Mesenteric fat pad (tissue), 1 donor: Measurements from ENCODE around the gene PITX1. TPM values are rescaled to one million over a fixed set of nuclear protein-coding genes. Genes with fewer than 3 reads are reported as not detected.

Experiments
- DNase-seq: peaks from one replicate; pipeline ENCODE4 v3.0.0-alpha.2; 2020; ENCODE audit warnings: low spot score
- total RNA-seq: library from RNA; stranded (reverse); fragmentation: NEBNext Ultra II Directional; extraction: Animal tissue kit (Norgen Biotek cat#: 25700); gene quantifications from one replicate; pipeline ENCODE4 v1.2.1, GENCODE V29; 2021
- donor health status: DM: yes; HTN: yes; CAD: no.

Gene PITX1
- total RNA-seq, 1 donor from 2014 or later: 0.13 TPM

DNA sequence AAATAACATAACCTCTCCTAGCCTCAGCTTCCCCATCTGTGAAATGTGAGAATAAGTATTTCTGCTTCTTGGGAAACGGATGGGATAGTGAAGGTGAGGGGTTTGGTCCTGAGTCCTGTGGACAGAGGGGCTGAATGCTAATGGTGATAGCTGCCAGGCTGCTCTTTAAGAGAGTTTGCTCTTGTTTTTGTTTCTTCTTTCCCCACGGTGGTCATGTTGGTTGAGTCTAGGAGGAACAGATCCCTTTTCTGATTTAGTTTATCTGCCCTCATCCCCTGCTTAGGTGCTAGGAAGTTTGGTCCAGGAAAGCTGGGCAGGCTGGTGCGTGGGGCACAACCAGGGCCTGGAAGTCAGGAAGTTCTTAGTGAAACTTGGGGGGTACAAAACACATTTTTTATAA is 7.7 kb upstream of the PITX1 start:
- DNase-seq: no peak

DNA sequence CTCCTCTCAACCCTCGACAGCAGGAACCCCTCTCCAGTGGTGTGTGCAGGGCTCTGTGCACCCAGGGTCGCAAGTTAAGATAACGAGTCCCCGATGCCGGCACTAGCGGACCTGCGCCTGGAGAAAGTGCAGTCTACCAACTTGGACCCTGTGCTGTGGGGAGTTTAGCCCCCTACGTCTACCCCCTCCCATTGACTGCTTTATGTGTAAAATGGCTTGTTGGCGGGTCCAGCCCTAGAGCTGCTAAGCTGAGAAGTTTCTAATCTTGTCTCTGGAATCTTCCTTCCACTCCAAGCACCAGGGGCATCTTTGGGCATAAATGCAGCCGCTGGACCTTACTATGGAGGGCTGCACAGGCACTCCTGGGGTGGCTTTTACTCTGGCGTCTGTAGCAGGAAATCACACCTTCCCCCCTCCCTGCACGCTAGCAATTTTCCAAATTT is 7.1 kb upstream of the PITX1 start:
- no peak for DNase-seq

DNA sequence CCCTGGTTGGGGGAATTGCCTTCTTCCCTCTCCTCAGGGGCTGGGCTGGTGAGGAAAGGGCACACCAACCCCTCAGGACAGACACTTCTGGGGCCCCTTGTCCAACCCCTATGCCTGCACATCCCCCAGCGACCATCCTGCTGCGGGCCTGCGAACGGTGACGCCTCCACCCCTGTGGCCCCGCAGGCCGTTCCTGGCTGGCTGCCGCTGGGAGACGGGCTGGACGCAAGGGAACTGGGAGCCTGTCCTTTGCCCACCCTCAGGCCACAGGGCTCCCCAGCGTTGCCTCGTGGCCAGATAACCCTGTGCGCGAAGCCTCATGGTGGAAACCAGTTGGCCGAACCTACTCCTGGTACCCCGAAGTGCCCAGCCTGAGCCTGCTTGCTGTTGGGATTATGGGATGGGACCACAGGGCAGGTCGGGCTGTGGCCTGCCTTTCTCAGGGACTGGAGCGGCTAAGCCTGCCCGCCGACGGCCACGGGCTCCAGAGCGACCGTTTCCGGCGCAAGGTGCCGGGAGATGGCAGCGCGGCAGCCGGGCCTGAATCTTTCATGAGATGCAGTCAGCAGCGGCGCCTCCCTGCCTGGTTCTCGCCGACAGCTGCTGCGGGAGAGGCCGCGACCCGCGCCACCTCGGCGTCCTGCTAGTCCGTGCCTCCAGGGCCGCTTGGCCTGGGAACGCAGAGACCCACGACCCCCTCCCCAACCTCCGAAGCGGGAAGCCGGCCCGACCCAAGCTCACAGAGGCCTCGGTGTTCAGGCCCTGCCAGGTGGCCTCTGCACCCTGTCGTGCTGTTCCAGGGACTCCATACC is 6.5 kb upstream of the PITX1 start:
- no peak for DNase-seq

DNA sequence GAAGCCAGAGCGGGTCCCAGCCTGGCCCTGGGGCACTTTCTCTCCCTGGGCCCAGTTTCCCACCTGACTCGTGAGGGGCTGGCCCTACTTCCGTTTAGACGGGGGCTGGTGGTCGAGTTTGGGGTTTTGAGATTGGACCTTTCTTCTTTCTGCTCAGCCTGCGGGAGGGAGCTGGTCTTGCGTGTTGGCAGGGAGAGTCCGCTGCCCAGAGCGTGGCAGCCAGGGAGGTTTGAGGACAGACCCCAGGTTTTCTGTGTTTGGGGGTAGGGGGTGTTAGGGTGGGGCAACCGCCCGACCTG is 6.0 kb upstream of the PITX1 start:
- no peak for DNase-seq

DNA sequence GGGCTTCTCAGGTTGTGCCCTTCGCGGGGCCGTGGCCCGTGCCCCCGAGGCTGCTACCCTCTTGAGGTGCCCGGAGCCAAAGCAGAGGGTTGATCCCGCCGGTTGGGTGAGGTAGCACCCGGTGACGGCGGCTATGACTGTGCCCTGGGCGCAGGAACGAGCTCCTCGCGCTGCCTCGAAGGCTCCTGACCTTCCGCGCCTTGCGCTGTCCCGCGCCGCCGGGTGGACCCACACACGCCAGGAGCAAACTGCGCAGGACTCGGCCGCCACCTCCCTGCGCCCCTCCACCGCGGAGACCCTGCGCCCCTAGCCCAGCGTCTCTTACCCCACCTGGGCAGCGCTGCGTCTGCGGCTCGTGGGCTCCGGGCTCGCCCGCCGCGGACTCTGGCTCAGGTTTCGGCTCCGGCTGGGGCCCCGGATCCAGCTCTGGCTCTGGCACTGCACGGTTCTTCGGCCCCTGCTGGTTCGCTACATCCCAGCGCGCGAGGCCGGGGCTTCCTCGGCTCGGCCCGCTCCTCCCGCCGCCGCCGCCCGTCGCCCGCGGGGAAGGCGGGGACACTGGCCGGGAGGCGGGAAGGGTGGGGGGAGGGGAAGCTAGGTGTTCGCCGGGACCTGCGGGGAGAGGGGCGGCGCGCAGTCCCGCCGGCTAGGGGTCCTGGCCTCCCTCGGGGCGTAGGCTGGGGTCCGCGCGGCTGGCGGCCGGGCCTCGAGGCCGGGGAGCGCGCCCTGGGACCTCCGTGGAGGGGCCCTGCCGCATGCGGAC is 5.4 kb upstream of the PITX1 start:
- DNase-seq: no peak

DNA sequence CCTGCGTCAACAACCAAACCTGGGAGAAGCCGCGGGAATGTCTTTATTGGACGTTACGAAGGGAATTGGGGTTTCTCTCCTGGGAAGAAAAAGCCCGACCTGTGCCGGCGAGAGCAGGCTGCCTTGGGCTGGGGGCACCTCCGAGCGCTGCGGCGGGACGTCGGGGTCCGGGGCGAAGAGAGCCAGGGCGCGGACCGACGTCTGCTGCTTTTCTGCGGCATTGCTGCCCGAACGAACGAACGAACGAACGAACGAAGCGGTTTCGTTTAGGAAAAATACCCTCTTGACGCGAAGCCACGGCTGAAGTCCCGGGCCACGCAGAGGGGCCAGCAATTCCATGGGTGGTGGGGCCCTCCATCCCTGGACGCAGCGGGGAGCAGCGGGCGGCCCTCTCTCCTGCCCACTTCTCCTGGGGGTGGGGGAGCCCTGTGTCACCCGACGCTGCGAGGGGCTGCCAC is 4.8 kb upstream of the PITX1 start:
- DNase-seq: no peak

DNA sequence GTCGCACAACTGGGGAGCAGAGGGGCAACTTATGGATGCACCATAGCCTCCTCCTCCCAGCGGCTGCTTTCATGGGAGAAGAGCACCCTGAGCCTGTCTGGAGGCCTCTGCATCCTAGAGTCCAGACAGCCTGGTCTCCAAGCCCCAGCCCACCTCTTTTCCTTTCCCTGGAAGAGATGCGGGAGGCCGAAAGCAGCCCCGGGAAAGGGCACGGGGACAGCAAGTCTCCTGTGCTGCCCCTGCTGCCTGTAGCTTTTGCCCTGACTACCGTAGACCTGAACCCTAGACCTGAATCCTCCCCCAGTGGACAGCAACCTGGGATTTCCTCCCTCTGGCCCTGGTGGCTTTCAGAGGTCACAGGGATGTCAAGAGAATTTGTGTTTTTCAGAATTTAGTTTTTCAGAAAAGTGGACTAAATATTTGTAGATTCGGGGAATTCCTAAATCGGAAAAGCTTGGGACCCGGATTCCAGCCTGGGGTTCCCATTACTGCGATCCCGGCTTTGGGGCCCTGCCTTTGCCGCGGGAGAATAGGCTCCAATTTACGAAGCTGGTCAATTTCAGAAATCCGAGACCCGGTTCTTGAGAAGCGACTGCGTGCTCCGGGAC is 4.3 kb upstream of the PITX1 start:
- no peak for DNase-seq

DNA sequence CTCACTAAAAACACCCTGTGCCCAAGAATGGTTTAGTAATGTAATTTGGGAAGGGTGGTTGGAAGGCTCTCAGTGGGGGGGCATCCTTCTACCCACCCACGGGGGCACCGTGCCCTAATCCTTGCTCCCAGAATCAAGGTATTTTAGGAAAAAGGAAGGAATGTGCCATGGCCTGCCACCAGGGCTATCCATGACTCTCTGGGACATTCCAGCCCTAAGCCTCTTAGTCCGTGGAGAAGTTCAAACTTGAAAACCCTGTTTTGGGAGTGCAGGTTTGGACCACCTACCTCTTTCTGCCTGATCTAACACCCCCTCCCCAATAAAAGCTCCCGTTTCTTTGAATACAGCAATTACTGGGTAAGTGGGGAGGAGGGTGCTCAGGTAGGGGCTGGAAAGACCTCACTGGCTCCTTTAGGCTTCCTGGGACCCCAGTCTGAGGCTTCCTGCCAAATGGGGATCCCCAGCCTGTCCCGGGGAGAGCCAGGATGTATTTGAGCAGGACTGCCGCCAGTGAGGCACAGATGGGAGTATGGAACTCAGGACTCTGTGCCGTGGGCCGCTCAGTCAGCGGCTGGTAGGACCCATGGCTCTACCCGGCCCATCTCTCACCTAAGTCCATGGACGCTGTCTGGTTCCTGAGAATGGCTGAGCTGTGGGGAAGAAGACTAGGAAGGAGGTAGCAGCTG is 3.6 kb upstream of the PITX1 start:
- DNase-seq: no peak

DNA sequence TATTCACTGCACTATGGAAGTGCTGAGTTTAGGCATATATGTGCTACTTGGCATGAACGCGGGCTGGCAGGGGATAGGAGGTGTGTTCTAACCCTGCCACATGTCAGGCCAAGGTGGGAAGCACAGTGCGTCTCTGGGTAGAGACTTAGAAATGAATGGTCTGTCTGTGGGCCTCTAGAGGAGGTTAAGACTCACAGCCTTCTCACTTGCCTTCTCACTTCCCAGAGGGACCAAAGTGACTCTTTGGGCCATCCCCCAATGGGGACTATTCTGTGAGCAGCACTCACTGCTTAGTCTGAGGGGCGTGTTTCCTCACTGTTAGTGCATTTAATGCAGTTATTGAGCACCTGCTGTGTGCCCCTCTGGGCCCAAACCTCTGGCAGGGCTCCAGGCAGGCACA is 2.4 kb upstream of the PITX1 start:
- DNase-seq: no peak

DNA sequence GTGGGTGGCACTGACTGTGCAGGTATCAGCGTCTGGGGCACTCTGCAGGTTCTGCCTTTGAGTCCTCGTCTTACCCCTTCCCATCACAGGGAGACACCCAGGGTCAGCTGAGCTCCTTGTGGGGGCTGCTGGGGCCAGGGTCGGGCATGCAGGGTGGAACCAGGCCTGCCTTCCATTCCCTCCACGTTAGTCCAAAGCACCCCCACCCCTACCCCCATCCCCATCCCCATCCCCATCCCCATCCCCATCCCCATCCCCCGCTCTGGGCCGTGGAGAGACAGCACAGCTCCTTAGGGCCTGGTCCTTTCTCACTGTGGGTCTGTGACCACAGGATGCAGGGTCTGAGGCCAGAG is 1.6 kb upstream of the PITX1 start:
- DNase-seq: no peak

DNA sequence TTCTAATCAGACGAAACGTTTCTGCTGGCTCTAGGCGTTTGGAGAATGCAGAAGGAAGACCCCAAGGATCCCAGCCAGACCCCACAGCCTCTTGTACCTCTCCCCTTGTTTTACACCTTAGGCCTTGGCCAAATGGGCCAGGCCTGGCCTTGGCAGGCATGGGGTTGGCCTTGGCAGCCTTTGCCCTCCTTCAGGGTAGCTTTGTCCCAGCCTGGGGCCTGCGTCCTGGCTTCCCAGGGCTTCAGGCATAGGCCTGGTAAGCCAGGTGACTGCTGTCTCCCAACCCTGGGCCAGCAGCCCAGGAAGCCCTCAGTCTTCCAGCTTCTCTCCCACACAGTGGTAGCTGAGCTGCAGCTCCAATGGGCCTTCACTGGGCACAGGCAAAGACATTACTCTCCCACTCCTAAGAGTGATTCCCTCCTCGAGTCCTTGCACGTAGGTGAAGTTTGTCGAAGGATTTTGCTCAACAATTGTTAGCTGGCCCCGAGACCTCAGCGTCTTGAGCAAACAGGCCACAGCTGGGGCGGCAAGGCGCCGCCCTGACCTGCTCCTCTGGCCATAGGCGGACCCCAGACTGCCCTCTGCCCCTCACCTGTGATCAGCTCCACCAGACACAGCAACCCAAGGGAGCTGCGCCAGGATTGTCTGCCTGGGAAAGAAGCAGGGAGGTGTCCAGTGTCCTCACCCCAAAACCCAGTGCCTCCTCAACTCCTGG is 1.1 kb upstream of the PITX1 start:
- DNase-seq: no peak

DNA sequence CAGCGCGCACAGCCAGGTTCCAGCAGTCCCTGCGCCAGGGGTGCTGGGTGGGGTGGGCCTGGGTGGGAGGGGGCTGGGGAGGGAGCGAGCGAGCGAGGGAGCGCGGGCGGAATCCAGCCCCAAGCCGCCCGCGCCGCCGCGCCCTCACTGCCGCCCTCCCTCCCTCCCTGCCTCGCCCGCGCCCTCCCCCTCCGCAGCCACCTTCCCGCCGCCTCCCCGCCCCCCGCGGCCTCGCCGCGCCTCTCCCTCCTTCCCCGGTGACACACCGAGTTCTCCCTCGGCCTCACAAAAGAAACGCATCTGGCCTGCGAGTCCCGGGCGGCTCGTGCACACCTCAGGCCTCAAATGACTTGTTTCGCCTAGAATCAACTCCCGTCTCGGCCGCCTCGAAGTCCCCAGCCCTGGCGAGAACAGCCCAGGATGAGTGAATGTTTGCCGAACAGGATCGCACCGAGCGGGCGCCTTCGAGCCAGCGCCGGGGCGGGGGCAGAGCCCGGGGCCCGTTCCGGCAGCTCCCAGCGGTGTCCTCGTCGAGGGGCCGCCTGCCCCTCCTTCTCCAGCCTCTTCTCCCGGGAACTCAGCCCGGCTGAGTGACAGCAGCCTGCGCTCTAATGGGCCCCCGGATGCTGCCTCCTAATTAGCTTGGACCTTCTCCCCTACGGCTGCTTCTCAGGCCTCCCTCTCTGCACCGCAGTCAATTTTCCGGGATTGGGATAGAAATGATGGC is 371 bp upstream of the PITX1 start:
- no peak for DNase-seq

DNA sequence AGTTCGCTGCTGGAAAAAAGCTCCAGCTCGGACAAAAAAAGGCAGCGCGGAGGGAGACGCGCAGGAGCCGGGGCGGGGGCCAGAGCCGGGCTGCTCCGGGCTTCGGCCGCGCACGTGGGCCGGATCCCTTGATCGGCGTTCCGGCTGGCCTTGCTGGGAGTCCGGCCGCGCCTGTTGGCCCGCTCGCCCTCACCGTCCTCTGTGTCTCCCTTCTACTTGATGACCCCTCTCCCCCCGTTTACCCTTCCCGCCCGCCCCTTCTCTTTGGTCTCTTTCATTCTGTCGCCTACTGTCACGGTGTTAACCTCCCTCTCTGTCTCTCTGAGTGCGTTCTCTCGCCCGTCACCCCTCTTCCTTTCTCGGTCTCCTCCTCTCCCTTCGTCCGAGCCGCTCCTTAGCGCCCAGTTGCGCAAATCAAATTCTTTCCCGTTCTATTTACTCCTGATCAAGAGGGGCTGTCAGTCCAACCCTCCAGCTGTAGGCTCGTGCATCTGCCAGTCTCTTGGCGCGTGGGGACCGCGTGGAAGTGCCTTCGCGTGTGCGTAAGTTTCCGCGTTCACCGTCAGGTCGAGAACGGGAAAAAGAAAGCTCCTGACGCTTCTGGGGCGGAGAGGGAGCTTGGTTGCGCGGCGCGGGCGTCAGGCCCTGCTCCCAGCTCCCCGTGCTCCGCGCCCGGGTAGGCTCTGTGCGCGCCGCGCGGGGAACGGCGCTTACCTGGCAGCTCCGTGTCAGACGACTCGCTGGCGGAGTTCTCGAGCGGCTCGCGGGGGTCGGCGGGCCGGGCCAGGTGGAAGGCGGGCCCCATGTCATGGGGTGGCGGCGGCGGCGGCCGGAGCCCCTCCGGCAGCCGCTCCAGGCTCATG is 798 bp downstream of the PITX1 start:
- DNase-seq: no peak

DNA sequence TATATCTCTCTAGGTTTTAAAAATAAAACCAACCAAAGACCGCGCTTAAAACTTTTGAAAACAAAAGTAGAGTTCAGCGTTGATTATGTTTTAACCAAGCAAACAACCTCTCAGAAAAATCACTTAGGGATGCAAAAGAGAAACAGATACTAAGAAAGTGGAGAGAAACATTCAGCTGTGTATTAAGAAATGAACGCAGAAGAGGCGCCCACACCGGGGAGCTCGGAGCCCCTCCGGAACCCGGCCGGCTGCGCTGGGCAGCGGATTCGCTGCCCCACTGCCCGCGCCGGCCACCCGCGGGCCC is 1.4 kb downstream of the PITX1 start:
- DNase-seq: no peak

DNA sequence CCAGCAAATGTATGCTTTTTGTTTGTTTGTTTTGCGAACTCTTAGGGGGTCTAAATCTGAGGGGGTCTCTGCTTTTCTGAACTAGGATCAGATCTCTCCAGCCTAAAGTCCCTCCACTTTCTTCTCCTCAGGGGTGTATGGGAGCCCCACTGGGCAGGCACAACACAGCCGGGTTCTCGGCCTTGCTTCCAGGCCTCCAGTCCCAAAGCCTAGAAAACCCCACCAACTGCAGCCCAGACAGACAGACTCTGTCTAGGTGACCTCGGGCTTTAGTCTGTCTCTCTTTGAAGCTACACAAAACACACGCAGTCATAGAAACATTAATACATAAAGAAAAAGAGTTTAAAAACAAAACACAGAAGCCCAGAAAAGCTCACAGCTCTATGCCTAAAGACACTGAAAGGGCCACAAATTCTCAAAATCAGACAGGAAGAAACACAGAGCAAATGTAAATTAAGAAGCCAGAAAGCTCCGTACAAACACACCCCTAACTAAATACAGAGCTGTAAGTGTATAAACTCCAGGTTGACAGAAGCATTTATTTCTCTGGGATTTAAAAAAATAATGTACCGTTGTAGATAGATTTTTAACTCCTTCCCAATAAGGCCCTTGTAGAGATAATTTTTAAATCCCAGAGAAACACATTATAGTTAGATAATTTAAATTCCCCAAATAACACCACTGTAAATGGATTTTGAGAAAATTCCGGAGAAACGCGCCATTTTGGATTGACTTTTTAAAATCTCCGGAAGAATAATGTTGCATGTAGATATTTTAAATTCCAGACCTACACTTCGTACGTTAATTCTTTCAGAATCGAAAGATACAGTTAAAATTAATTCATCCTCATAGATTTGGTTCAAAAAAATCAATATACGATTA is 2.0 kb downstream of the PITX1 start:
- no peak for DNase-seq

DNA sequence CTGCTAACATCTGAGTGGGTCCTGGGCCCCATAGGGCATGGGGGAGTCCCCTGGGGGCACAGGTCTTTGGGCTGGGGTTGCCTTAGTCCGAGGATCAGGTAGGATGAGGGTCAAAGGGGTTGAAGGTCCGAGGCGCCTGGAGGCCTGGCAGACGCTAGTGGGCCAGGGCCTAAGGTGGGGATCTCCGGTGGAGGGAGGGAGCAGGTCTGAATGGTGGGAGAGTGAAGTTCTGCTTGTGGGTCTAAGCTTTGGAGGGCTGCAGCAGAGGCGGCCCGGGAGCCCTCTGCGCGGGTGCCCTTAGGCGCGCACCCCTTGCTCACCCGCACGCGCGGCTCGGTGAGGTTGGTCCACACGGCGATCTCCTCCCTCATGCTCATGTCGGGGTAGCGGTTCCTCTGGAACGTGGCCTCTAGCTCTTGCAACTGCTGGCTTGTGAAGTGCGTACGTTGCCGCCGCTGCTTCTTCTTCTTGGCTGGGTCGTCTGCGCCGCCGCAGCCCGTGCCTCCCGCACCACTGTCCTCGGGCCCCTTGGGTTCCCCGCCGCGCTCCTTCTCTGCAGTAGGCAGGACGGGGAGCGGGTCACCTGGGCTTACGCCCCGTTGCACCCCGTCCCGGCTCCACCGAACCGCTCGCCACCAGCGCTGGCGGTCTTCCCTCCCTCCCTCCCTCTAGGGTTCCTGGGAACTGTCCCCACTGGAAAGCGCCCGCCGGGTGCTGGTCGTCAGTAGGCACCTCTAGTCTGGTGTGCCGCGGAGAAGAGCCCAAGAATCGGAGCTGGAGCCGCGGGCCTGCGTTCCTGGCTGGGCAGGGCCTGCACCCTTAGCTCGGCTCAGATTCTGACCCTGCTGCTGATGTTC is 2.8 kb downstream of the PITX1 start:
- no peak for DNase-seq

DNA sequence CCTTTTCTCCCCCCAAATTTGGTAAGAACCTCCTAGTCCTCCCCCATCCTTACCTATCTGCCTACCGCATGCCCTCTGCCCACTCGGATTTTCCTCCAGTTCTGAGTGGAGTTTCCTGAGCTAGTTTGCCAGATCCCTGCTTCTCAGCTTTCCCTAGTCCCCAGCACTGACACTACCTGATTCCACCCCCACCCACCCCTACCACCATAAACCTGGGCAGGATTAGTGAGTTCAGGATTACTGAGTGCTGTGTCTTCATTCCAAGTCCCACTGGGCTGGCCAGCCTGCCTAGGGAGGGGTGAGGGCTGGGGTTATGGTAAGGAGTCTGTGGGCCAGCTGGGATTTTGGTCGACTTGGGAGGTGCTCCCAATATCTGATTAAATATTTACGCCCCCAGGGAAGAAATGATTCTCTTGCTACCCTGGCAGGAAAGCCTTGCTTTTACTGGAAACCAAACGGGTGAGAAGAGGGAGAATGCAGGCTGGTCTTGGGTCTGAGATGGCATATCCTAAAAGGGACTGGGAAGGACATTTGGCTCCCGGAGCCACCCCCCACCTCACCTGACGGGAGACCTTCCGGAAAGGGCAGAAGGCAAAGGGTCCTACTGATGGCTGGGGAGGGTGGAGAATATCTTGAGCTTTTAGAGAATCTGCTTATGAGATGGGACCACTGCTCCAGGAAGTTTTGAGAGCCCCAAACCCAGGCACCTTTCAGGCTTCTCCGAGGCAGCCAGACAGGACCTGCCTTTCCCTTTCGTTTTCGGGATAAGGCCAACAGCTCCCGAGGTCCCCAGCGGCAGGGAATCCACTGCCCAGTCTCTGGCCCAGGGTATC is 3.7 kb downstream of the PITX1 start:
- no peak for DNase-seq
